ENCODE results near the gene IFT57.

Gene IFT57

DNA sequence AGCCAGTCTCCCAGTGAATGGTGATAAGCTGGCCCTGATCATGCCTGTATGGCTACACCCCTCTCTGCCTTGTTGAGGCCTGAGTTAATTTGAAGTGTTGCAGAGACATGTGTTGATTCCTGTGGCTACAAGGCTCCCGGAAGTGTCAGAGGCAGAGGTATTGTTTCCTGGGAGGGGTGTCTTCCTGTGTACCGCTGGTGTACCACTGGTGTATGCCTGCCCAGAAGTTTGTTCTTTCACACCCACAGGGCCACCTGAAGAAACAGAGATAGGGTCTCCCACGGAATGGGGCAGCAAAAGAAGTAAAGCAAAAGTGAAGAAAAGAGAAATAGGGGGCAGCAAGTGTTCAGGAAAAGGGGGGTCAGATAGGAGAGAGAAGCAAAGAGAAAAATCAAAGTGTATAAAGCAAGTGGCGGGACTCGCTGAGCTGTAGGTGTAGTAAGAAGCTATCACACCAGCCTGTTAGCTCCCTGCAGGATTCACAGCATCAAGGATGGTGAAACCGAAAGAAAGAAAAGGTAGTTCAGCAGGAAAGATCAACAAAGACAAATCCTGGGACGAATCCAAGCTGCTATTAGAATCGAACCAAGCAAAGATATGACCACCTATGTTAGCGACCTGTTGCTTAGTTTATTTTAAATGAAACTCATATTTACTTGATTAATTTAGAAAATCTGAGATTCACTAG is 94.8 kb downstream of the IFT57 start:
- peak; percentile 31 to 38 (median 32) for DNase-seq (ENCODE audit: low read depth in 2 of 3, low spot score in 1 of 3)

- no peak for DNase-seq (ENCODE audit: low read depth in 2 of 3, low spot score in 1 of 3)
These were observed 95.9 kb downstream of the IFT57 start for GRCh38 chr3:108126348-108126747.

DNA sequence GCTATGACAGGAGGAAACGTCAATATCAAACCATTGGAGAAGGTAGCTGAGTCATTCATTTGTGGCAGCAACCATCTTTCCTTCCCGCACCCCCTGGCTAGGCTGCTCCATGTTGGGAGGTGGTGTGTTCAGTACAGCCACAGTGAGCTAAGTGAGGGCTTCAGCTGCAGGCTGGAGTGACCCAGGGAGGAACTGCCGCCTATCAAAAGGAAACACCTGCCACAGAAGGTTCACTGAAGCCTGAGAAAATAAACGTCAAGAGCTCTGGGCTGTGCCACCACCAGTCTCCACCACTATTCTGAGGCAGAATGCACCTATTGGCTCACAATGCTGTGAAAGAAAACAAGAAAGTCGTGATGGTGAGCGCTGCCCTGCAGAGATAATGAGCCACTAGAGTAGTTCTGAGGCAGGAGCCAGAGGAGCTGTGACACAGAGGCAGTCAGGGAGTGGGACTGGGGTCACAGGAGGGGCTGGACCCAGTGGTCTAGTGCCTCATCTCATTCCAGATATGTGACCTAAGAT is 96.6 kb downstream of the IFT57 start:
- DNase-seq (ENCODE audit: low read depth in 2 of 3, low spot score in 1 of 3), result peak; percentile 27 to 39 (median 33)

DNA sequence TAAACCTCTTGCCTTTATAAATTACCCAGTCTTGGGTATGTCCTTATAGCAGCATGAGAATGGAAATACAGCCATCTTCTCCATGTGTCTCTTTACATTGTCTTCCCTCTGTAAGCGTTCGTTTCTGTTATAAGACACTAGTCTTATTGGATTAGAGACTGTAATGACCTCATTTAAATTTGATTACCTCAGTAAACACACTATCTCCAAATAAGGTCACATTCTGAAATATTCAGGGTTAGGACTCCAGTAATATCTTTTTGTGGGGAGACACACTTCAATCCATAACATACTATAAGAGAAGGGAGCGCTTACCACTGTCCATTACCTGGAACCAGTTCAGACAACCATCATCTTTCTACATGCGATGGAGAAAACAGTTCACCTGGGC is 97.1 kb downstream of the IFT57 start:
- DNase-seq (ENCODE audit: low read depth in 2 of 3, low spot score in 1 of 3), result no peak

DNA sequence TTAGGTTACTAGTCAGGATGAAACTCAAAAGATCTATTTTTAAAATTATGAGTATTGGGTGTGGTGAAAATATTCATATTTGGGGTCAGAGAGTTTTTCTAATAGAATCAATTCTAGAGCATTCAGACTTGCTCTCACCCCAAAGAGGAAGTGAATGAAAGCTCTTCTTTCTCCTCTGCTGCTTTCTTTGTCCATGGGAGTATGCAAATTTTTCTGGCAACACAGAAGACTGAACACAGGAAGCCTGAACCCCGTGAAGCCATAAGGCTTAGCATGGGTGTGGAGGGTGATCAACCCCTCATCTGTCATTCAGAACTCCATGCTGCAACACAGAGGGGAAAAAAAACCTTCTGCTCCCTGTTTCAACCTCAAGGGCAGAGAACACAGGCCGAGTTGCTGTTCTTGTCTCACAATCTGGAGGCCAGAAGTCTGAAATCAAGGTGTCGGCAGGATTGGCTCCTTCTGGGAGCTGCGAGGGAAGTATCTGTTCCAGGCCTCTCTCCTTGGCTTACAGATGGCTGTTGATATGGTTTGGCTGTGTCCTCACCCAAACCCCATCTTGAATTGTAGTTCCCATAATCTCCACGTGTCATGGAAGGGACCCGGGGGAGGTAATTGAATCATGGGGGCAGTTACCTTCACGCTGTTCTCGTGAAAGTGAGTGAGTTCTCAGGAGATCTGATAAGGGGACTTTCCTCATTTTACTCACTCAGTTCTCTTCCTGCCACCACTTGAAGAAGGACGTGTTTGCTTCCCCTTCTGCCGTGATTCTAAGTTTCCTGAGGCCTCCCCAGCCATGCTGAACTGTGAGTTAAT is 97.7 kb downstream of the IFT57 start:
- peak; percentile 53 to 72 (median 70) for DNase-seq (ENCODE audit: low read depth in 2 of 3, low spot score in 1 of 3)

- no peak for DNase-seq (ENCODE audit: low read depth in 2 of 3, low spot score in 1 of 3)
These were observed 98.9 kb downstream of the IFT57 start for GRCh38 chr3:108123326-108123725.

- no peak for DNase-seq (ENCODE audit: low read depth in 2 of 3, low spot score in 1 of 3)
These were observed 99.9 kb downstream of the IFT57 start for GRCh38 chr3:108122276-108122675.

DNA sequence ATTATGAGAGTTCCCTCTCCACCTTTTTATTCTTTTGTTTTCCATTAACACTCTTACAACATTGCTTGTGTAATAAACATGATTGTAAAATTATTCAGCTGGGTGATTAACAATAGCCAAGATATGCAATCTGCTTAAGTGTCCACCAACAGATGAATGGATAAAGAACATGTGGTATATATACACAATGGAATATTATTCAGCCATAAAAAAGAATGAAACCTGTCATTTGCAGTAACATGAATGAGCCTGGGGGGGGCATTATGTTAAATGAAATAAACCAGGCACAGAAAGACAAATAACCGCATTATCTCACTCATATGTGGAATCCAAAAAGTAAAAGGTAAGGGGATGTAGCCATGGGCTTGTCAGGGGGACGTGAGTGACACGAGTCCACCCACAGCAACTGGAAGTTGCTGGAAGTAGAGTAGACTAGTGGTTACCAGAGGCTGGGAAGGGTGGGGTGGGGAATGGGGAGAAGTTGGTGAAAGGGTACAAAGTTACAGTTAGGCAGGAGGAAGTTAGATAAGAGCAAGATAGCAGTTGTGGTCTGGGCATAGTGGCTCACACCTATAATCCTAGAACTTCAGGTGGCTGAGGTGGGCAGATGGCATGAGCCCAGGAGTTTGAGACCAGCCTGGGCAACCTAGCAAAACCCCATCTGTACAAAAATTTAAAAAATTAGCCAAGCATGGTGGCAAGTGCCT is 102.7 kb downstream of the IFT57 start:
- DNase-seq (ENCODE audit: low read depth in 2 of 3, low spot score in 1 of 3), result no peak

DNA sequence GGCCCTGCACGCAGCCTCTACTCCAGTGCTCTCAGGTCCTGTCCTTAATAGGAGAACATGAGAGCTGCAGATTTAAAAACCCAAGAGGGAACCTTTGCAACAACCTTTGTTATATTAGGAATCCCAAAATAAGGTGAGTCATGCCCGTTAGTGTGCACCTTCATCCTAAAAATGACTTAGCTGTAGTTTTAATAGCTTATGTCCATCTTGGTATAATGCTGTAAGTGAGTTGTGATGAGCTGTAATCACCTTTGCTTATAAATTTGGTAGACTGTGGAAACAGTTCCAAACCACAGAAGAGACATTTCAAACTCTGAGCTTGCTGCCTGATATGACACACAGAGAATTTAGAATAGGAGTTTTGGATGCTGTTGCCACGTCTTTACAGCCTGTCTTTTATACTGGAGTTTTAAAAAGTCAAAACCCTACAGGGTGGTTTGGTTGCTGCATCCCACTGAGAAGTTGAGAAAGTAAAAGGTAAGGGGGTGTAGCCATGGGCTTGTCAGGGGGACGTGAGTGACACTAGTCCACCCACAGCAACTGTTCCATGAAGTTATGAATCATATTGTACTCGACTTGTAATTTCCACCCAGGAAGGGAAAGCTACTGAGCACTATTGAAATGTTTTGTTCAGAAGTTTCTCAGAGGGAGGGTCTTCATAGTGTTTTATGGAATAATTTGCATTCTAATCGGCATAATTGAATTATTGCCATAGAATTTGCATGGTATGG is 104.0 kb downstream of the IFT57 start:
- DNase-seq (ENCODE audit: low read depth in 2 of 3, low spot score in 1 of 3), result no peak

- no peak for DNase-seq (ENCODE audit: low read depth in 2 of 3, low spot score in 1 of 3)
These were observed 104.9 kb downstream of the IFT57 start for GRCh38 chr3:108117241-108117775.

GRCh38 chr3:108114423-108115065 is 107.7 kb downstream of the IFT57 start:
- DNase-seq (ENCODE audit: low read depth in 2 of 3, low spot score in 1 of 3), result no peak

DNA sequence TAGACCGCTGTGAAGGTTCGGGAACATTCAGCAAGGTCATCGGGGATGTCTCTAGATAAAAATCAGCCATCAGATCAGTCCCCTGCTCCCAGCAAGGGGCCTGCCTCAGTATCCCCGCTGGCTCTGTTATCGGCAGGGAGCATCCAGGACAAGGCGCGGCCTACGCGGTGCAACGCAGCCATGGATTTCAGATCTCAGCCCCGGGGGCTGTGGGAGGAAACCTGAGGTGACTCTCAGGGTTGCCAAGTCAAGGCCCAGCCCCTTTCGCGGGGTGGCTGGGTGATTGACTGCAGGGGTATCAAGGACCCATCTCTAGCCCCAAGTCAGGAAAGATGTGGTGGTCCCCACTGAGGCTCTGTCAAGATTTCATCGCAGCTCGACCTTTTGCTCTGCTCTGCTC is 108.2 kb downstream of the IFT57 start:
- no peak for DNase-seq (ENCODE audit: low read depth in 2 of 3, low spot score in 1 of 3)

GRCh38 chr3:108110934-108111333 is 111.3 kb downstream of the IFT57 start:
- DNase-seq (ENCODE audit: low read depth in 2 of 3, low spot score in 1 of 3), result no peak

All from stimulated activated CD4-positive, alpha-beta T cell treated with anti-CD3 and anti-CD28 coated beads, Interleukin-12 subunit alpha, Interleukin-12 subunit beta, amount 100 ng/mL, for 48 hours (primary cell).